Body of pancreas (tissue), 4 donors: ENCODE measurements around the gene TENM3.

Experiments
- CTCF ChIP-seq, 7 experiments: fragments of 450-650 bp in 4 of 7; fragments of 200-600 bp in 3 of 7; sonication (generic) in 3 of 7; IDR thresholded peaks; one replicate each; pipeline ENCODE4 v1.5.1; 2016 to 2019; ENCODE audit warnings: antibody characterized with exemption in 7 of 7
- POLR2A ChIP-seq, 3 donors: fragments of 450-650 bp; IDR thresholded peaks; one replicate each; pipeline ENCODE4 v1.6.1; 2016; ENCODE audit warnings: antibody characterized with exemption in 3 of 3, mild to moderate bottlenecking in 2 of 3

- no peak for TF ChIP-seq CTCF (IDR thresholded peaks at IDR 0.05)
- TF ChIP-seq POLR2A (IDR thresholded peaks at IDR 0.05): no peak
These were observed 85.3 kb downstream of the TENM3 start for GRCh38 chr4:182328505-182328904.
